Ectodermal cell (in vitro differentiated cells): ENCODE data around the gene DNM1L.
"Not testable (repeated sequence)": the region's sequence is repeated elsewhere in the genome, so short reads cannot be mapped to it uniquely, and the experiment has no call there.

ENCODE experiments used
- H3K27ac ChIP-seq: 2 replicates; pipeline ENCODE4 v1.7.0; 2013; ENCODE audit warnings: mild to moderate bottlenecking, low read depth, low read length; ENCODE audit not compliant: insufficient read depth, poor library complexity, severe bottlenecking
- H3K27me3 ChIP-seq: 2 replicates; pipeline ENCODE4 v1.7.0; 2013; ENCODE audit warnings: mild to moderate bottlenecking, low read length; ENCODE audit not compliant: insufficient read depth, control insufficient read depth, poor library complexity, severe bottlenecking
- H3K36me3 ChIP-seq: one replicate; pipeline ENCODE4 v1.7.0; 2013; ENCODE audit warnings: low read length; ENCODE audit not compliant: control insufficient read depth, insufficient read depth
- H3K4me1 ChIP-seq: one replicate; pipeline ENCODE4 v1.7.0; 2013; ENCODE audit warnings: low read length; ENCODE audit not compliant: control insufficient read depth, insufficient read depth
- H3K4me3 ChIP-seq: 2 replicates; pipeline ENCODE4 v1.7.0; 2013; ENCODE audit warnings: low read depth, low read length, control low read depth; ENCODE audit not compliant: insufficient read depth
- H3K9me3 ChIP-seq: 2 replicates; pipeline ENCODE4 v1.7.0; 2013; ENCODE audit warnings: mild to moderate bottlenecking, low read length, moderate library complexity; ENCODE audit not compliant: control insufficient read depth
- WGBS, 2 experiments: methylation state at CpG; one replicate each; pipeline ENCODE4 v1.1.7; 2013; ENCODE audit warnings: missing lambda C conversion rate in 2 of 2; 5-methylcytosine and 5-hydroxymethylcytosine counted together

Gene DNM1L

DNA sequence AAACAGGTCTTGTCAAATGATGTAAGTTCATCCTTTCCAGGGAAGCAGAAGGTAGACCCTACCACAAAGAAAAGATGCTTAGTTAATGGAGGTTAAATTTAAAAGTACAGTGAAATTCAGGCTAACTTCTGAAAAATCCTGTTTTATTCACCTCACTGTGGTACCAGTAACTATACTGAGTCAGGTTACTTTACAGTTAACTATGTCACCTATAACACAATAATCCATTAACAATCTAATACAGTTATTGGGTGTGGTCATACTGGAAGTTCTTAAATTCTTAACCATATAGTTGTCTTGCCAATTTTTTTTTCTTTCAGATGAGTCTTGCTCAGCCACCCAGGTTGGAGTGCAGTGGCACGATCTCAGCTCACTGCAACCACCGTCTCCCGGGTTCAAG lies 46.2 kb downstream of the DNM1L start:
- not testable (repeated sequence) for H3K9me3 ChIP-seq, H3K27me3 ChIP-seq, H3K27ac ChIP-seq, H3K36me3 ChIP-seq, H3K4me1 ChIP-seq, H3K4me3 ChIP-seq
- 95 to 97% methylated on average over 3 of the region's 3 CpGs for WGBS, 2 experiments

DNA sequence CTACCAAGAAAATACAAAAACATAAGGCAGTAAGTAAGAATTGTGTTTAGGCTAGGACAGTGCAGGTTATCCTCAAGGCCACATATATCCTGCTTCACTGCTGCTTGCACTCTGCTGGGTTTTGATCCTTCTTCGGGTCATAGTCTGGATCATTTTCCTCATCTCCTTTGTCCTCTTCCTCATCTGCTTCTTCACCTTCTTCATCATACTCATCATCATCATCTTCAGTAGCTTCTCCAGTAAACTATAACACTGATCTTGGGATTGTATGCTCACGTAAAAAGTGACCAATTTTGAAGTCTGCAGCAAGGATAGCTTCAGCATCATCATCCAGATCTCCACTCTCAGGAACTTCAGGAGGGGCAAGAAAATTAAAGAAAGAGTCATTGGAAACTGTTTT lies 47.2 kb downstream of the DNM1L start:
- Histone ChIP-seq H3K36me3 (peaks cover under 1% of the 10 kb centered on the region), H3K9me3 (no peaks in the 10 kb centered on the region), H3K27me3 (no peaks in the 10 kb centered on the region), H3K4me1 (no peaks in the 10 kb centered on the region), H3K4me3 (no peak overlapping the region), H3K27ac (no peak overlapping the region)
- WGBS, 2 experiments = 95 to 100% methylated on average over 2 of the region's 2 CpGs

DNA sequence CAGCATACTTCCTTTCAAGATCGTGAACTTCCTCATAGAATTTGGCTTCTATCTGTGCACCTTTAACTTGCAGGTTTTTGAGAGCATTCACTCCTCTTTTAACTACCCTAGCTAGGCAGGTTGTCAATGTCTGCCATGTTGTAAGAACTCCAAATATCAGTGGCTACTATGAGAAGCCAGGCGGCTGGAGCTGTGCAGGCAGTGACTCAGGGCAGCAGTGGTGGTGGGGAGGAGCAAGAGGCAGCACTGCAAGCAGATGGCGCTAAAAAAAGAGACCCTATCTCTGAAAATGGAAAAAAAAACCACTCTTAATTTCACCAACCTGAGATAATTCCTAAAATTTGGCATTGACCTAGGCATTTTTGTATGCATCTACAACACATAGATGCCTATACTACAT lies 48.1 kb downstream of the DNM1L start:
- Histone ChIP-seq H3K36me3 (peaks cover 7% of the 10 kb centered on the region), H3K4me1 (no peaks in the 10 kb centered on the region), H3K27ac (no peak overlapping the region), H3K4me3 (no peak overlapping the region), H3K9me3 (no peaks in the 10 kb centered on the region), H3K27me3 (no peaks in the 10 kb centered on the region)
- WGBS, 2 experiments = 86 to 89% methylated on average over 3 of the region's 3 CpGs

DNA sequence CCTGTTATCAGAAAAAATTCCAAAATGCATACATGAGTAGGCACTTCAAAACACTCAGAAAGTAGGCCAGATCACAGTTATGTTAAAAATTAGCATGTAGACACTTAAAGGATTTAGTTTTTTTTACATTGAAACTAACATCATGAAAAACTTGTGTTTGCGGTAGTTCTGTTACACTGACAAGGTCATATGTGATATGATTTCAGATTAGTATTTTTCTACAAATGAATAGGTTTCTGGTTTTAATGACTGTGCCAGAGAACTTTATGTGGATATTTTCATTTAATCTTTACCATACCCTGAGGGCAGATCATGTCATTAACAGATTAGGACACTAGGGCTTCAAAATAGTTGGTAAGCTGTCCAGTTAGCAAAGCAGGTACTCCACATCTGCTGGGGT lies 55.9 kb downstream of the DNM1L start:
- H3K4me3 ChIP-seq = no peak overlapping the region
- no peak overlapping the region for H3K27ac ChIP-seq
- H3K4me1 ChIP-seq = peaks cover 3% of the 10 kb centered on the region
- H3K27me3 ChIP-seq = no peaks in the 10 kb centered on the region
- peaks cover 18% of the 10 kb centered on the region for H3K36me3 ChIP-seq
- 100% methylated on average over 1 of the region's 1 CpG; no CpG with 5 or more reads in 1 of the 2 experiments for WGBS, 2 experiments
- no peaks in the 10 kb centered on the region for H3K9me3 ChIP-seq

DNA sequence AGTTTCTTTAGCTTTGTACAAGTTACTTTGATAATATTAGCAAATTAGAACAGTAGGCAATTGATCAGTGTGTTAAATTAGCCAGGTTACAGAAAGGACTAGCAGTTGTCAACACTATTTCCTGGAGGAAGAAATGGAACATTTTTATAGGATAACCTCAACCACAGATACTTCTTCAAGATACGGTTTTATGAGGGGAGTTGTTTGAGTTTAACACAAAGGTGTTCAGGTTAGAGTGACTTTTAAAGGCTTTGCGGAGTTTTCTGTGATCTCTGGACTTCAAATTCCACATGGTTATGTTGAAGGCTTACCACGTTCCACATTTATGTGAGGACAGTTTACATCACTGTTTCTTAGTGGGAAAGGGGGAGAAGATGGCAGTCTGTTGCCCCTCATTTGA lies 57.3 kb downstream of the DNM1L start:
- WGBS, 2 experiments = 94 to 98% methylated on average over 3 of the region's 3 CpGs

DNA sequence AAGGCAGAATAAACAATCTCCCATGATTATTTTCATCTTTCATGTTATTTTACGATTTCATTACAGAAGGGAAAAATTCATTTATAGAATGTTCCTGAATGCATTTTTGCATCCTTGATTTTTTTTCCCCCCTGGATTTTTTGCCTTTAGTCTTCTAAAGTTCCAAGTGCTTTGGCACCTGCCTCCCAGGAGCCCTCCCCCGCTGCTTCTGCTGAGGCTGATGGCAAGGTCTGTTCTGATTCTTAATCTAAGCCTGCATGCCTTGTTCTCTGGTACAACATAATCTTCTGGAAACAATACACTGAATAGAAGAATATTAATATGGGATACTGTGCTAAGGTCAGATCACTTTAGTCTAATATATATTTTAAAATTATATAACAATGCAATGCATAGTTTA lies 58.6 kb downstream of the DNM1L start:
- 84 to 93% methylated on average over 2 of the region's 2 CpGs for WGBS, 2 experiments
- Histone ChIP-seq H3K36me3 (peaks cover 25% of the 10 kb centered on the region), H3K27me3 (no peaks in the 10 kb centered on the region), H3K4me3 (no peak overlapping the region), H3K9me3 (no peaks in the 10 kb centered on the region), H3K27ac (no peak overlapping the region), H3K4me1 (peaks cover 3% of the 10 kb centered on the region)

More for the DNA sequence above, 57.3 kb downstream of the DNM1L start:
- Histone ChIP-seq H3K9me3 (no peaks in the 10 kb centered on the region), H3K27me3 (no peaks in the 10 kb centered on the region), H3K36me3 (peaks cover 21% of the 10 kb centered on the region), H3K4me1 (peaks cover 3% of the 10 kb centered on the region), H3K4me3 (no peak overlapping the region), H3K27ac (no peak overlapping the region)

DNA sequence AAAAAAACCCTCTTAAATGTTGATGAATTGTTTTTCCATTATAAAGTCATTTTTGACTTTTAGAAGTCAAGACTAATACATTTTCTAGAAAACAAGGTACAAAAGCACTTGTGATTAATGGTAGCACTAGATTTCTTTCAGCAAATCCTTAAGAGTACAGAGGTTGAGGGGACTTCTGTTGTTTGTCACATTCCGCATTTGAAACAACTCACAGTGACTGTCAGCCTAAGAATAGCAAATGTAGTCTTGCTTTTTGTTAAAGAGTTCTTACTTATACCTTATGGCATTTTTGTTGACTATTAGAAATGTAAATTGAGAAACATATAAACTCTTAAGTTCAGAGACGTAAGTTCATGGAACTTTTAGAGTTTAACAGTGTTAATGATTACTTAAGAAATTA lies 60.2 kb downstream of the DNM1L start:
- WGBS, 2 experiments = 81 to 92% methylated on average over 2 of the region's 2 CpGs
- no peaks in the 10 kb centered on the region for H3K27me3 ChIP-seq
- H3K9me3 ChIP-seq = no peaks in the 10 kb centered on the region
- no peak overlapping the region for H3K27ac ChIP-seq
- no peak overlapping the region for H3K4me3 ChIP-seq
- H3K36me3 ChIP-seq = peaks cover 28% of the 10 kb centered on the region
- H3K4me1 ChIP-seq = peaks cover 3% of the 10 kb centered on the region

DNA sequence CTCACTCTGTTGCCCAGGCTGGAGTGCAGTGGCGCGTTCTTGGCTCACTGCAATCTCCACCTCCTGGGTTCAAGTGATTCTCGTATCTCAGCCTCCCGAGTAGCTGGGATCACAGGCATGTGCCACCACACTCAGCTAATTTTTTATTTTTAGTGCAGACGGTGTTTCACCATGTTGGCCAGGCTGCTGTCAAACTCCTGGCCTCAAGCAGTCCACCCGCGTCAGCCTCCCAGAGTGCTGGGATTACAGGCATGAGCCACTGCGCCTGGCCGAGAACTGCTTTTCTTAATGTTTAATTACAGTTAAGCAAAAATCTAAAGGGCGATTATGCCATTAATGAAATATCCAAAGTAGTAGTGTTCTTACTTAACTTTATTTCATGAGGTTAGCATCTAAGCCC lies 63.0 kb downstream of the DNM1L start:
- H3K36me3 ChIP-seq = peaks cover 45% of the 10 kb centered on the region

DNA sequence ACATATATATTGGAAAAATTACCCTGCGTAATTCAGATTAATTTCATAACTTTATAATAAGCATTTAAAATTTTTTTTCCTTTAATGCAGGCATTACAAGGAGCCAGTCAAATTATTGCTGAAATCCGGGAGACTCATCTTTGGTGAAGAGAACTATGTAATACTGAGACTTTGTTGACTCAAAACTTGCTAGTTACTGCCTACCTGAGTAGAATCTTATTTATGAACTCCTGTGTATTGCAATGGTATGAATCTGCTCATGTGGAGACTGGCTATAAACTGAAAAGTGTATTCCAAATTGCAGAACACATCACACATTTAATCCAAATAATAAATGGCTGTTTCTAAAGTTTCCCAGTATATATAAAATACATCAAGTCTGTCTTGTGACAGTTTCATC lies 64.2 kb downstream of the DNM1L start:
- Histone ChIP-seq H3K36me3 (peaks cover 49% of the 10 kb centered on the region), H3K9me3 (no peaks in the 10 kb centered on the region), H3K4me1 (peaks cover 3% of the 10 kb centered on the region), H3K27me3 (no peaks in the 10 kb centered on the region), H3K27ac (no peak overlapping the region), H3K4me3 (no peak overlapping the region)
- 94 to 100% methylated on average over 1 to 2 of the region's 2 CpGs for WGBS, 2 experiments

More for the DNA sequence above, 63.0 kb downstream of the DNM1L start:
- peaks cover 3% of the 10 kb centered on the region for H3K4me1 ChIP-seq
- no peak overlapping the region for H3K27ac ChIP-seq
- no peak overlapping the region for H3K4me3 ChIP-seq
- no peaks in the 10 kb centered on the region for H3K9me3 ChIP-seq
- WGBS, 2 experiments = 93 to 95% methylated on average over 9 to 10 of the region's 10 CpGs
- H3K27me3 ChIP-seq = no peaks in the 10 kb centered on the region

DNA sequence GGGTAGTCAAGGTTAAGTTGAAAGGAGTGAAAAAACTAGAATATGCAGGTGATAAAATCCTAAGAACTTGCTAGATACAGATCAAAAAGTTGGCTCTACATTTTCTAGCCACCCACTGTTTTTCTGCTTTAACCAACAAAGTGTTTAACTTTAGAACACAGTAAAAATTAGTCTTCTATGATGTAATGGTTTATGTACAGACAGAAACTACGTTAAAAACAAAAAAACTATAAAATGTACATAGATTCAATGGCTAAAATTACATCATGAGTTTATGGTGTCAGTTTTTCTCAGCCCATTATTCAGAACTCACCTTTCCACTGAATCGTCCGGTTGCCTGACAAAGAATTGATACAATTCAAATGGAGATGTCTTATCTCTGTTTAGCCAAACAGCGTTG lies 74.5 kb downstream of the DNM1L start:
- Histone ChIP-seq H3K36me3 (peaks cover 26% of the 10 kb centered on the region), H3K27ac (no peak overlapping the region), H3K4me3 (no peak overlapping the region), H3K9me3 (no peaks in the 10 kb centered on the region), H3K4me1 (peaks cover 5% of the 10 kb centered on the region), H3K27me3 (no peaks in the 10 kb centered on the region)
- WGBS, 2 experiments = 88 to 90% methylated on average over 3 of the region's 4 CpGs

DNA sequence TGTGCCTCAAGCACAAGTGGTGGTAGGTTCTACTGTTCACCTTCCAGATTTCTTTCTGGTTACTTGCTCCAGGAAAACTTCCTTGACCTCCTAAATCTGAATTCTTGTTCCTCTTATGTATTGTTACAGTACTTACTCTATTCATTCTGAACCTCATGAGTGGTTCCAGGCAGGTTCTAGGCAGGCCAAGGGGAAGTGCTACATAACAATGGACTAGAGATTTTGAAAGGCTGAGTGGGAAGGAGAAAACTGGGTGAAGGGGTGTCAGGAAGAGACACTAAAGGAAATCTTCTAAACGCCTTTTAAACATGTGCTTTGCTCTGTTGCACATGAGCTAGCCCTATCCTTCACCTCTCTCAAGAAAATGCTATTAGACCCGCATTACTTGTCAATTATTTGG lies 75.0 kb downstream of the DNM1L start:
- Histone ChIP-seq H3K36me3 (peaks cover 26% of the 10 kb centered on the region), H3K4me1 (peaks cover 5% of the 10 kb centered on the region), H3K4me3 (peak overlapping the region; percentile 98), H3K27me3 (no peaks in the 10 kb centered on the region), H3K9me3 (no peaks in the 10 kb centered on the region), H3K27ac (no peak overlapping the region)
- WGBS, 2 experiments = 66 to 79% methylated on average over 2 of the region's 2 CpGs
